NCI-H2107 (cell line): ENCODE results near the gene SMR3A.

ENCODE experiments used
- DNase-seq: peaks from one replicate; lab custom pipeline; 2025; lab: John Stamatoyannopoulos, UW

SMR3A gene

GRCh38 chr4:70360460-70360859, at the start of gene SMR3A:
TSS of gene SMR3A (plus strand) at chr4:70360760. CDS start at chr4:70362116, 1,356 bp downstream.
- DNase-seq: no peak

- no peak for DNase-seq
Measured at GRCh38 chr4:70313736-70314135, 46.8 kb upstream of the SMR3A start.

- DNase-seq: no peak
Measured at GRCh38 chr4:70315928-70316327, 44.6 kb upstream of the SMR3A start.

GRCh38 chr4:70326052-70326451, 34.5 kb upstream of the SMR3A start:
- no peak for DNase-seq

GRCh38 chr4:70334681-70335080, 25.9 kb upstream of the SMR3A start, which contains the start of gene CABS1:
TSS of gene CABS1 (plus strand) at chr4:70334981. CDS start at chr4:70335040, 59 bp downstream.
- no peak for DNase-seq

GRCh38 chr4:70336043-70336442, 24.5 kb upstream of the SMR3A start:
- DNase-seq: no peak

GRCh38 chr4:70337886-70338420, 22.6 kb upstream of the SMR3A start:
- no peak for DNase-seq

GRCh38 chr4:70356185-70356584, 4.4 kb upstream of the SMR3A start:
- no peak for DNase-seq

GRCh38 chr4:70359115-70359661, 1.4 kb upstream of the SMR3A start:
- DNase-seq: no peak

- no peak for DNase-seq
Measured at GRCh38 chr4:70364002-70364401, 3.4 kb downstream of the SMR3A start.

GRCh38 chr4:70365479-70365878, 4.9 kb downstream of the SMR3A start:
- DNase-seq: no peak

- DNase-seq: no peak
Measured at GRCh38 chr4:70367813-70368212, 7.3 kb downstream of the SMR3A start.

GRCh38 chr4:70371987-70372386, 11.4 kb downstream of the SMR3A start:
- DNase-seq: no peak

- DNase-seq: no peak
Measured at GRCh38 chr4:70372760-70373159, 12.2 kb downstream of the SMR3A start.

GRCh38 chr4:70380578-70380977, 20.0 kb downstream of the SMR3A start:
- no peak for DNase-seq

GRCh38 chr4:70382691-70383181, 22.2 kb downstream of the SMR3A start, which contains the start of gene SMR3B:
TSS of gene SMR3B (plus strand) at chr4:70383131. CDS start at chr4:70384511, 1,380 bp downstream.
- no peak for DNase-seq

GRCh38 chr4:70392057-70392776, 31.7 kb downstream of the SMR3A start:
- DNase-seq: no peak

- no peak for DNase-seq
Measured at GRCh38 chr4:70397580-70397979, 37.0 kb downstream of the SMR3A start, which contains the start of gene OPRPN. TSS of gene OPRPN (plus strand) at chr4:70397940. CDS start at chr4:70399286, 1,346 bp downstream.

- no peak for DNase-seq
Measured at GRCh38 chr4:70399319-70399718, 38.8 kb downstream of the SMR3A start.

GRCh38 chr4:70402762-70403161, 42.2 kb downstream of the SMR3A start:
- no peak for DNase-seq

- DNase-seq: no peak
Measured at GRCh38 chr4:70405765-70406164, 45.2 kb downstream of the SMR3A start.
